ENCODE data around the gene LRRN3.

Gene LRRN3

GRCh38 chr7:111108000-111108399 lies 17.1 kb downstream of the LRRN3 start:
- no peak for DNase-seq

DNA sequence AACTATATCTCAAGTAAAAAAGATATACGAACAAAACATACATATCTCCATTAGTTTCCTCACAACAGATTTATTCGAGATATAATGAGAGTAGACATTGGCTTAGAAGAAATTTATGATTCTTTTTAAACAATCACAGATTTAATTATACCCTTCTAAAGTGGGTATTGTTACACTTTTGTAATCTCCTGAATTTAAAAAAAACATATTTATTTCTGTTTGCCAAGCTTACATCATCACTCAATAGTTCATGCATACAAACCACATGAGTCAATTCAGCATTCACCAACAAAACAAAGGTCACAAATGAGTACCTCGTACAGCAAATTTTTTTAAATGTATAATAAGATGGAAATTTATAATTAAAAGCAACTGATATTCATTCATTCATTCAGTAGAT lies 17.6 kb downstream of the LRRN3 start:
- no peak for DNase-seq

- DNase-seq, result no peak
These were observed 21.5 kb downstream of the LRRN3 start for GRCh38 chr7:111112439-111112838.

- DNase-seq, result no peak
These were observed 22.5 kb downstream of the LRRN3 start for GRCh38 chr7:111113263-111114017.

DNA sequence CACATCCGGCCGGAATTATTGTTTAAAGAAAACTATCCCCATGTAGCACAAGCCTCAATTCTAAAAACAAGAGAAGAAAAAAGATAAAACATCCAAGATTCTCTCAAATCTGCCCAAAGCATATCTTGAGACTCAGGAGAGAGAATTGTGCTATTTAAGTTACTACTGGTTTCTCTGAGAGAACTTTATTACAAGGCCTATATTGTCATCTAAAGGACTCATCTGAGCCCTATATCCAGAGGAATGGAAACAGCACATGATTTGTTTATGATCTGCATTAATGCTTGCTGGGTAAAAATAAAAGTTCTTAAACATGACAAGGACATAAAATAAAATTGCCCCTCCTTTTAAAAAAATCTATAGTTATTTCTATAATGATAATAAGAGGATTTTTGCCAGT lies 25.0 kb downstream of the LRRN3 start:
- no peak for DNase-seq

DNA sequence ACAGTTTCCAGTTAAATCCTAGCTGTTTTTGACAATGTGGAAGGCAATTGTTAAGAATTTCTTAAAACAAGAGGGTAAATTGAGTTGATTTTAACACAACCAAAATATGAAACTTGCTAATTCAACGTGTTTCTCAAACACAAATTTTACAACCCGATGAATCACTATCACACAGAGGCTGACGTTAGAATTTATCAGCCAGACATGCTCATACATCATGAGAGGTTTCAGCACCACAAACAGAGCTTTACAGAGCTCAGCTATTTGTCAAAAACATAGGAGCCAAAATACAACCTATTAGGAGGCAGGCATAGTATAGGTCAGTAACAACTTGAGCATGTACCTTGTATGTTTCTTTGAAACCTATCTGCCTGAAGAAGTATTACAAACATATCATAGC lies 36.1 kb downstream of the LRRN3 start:
- DNase-seq, result no peak

DNA sequence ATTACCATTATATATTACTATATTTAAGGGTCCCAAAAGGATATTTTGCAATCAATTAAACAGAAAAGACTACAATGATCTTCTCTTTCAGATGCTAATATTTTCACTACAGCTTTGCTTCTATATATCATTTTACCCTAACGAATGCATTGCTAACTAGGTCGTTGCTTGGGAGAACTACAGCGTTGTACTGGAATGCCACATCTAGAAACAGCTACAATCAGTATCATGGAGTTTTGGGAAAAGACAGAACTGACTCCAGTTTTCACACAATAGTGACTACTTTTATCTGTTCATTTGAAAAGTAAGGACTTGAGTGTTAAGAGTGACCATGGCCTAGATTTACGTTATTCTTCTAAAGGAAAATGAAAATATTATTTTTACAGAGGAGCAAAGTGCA lies 38.5 kb downstream of the LRRN3 start:
- DNase-seq, result no peak

- DNase-seq, result no peak
These were observed 41.9 kb downstream of the LRRN3 start for GRCh38 chr7:111132833-111133232.

GRCh38 chr7:111137296-111138192 lies 46.6 kb downstream of the LRRN3 start:
- peak; percentile 34 for DNase-seq

GRCh38 chr7:111138193-111138569 lies 47.3 kb downstream of the LRRN3 start:
- peak; percentile 60 for DNase-seq

DNA sequence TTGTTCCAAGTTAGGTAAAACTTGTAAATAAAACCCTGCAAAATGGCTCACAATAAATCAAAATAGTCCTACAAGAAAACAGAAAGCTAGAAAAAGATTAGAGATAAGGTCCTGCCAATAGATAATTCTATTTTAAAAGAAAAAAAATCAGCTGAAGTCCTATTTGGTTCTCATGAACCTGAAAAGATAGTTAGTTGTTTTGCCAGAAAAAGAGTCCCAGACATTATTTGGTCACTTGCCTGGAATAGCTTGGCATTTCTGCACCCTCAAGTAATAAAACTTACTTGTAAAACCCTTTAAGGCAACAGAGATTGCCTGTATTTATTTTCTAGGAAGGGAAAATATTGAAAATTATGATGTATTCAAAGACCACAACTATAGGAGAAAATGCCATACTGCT lies 47.7 kb downstream of the LRRN3 start:
- DNase-seq, result no peak

GRCh38 chr7:111140091-111140865 lies 49.4 kb downstream of the LRRN3 start:
- no peak for DNase-seq

DNA sequence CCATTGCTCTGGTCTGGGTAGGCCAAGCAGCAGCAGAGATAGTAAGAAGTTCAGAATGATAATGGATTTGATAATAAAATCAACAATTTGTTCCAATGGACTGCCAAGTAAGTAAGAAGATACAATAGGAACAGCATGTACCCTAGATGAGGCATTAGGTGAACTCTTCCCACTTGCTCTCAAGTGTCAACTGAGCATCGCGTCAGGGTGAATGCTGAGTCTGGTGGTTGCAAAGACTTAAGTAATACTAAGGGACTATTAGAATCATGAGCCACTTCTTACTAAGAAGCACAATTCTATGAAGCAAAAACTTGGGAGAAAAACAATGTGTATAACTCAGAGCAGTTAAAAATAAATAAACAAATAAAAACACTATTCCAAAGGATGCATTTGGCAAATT lies 54.5 kb downstream of the LRRN3 start:
- no peak for DNase-seq

DNA sequence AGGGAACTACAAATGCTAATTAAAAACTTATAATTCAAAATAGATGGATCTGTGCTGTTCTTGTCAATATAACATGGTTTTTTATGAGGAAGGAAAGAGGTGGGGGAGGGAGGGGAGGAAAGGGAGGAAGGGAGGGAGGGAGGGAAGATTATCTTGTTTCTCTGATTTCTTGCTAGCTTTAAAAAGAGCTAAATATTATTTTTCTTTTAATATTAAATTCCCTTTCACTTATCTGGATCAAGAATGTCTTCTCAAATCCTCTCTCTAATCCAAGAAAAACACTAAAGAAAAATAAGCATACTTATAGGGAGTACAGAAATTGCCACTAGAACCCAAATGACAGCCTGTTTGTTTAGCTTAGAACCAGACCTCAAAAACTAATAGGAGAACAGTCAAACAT lies 55.2 kb downstream of the LRRN3 start:
- DNase-seq, result no peak

DNA sequence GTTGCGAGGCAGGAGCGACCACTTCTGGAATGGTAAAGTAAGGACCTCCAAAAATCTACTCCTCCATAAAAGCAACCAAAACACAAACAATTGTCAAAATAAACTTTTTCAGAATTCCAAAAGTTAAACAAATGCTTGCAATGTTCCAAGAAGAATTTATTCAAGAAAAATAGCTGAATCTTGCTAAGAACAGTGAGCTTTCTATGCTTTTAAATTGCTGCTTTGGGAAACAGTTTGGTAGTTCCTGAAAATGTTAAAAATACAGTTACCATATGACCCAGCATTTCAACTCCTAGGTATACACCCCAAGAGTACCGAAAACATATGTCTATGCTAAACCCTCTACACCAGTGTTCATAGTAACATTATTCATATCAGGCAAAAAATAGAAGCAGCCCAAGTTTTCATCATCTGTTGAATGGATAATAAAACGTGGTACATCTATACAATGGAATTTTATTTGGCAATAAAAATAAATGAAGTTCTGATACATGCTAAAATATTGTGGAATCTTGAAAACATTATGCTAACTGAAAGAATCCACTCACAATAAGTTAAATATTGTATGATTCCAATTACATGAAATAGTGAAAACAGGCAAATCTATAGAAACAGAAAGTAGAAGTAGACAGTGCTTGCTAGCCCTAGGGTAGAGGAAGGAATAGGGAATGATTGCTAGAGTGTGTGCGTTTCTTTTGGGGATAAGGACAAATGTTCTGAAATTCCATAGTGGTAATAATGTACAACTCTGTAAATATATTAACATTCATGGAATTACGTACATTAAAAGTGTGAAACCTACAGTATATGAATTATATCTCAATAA lies 57.0 kb downstream of the LRRN3 start:
- DNase-seq, result no peak

GRCh38 chr7:111150709-111151108 lies 59.8 kb downstream of the LRRN3 start:
- no peak for DNase-seq

- no peak for DNase-seq
These were observed 68.5 kb downstream of the LRRN3 start for GRCh38 chr7:111159426-111159825.

DNA sequence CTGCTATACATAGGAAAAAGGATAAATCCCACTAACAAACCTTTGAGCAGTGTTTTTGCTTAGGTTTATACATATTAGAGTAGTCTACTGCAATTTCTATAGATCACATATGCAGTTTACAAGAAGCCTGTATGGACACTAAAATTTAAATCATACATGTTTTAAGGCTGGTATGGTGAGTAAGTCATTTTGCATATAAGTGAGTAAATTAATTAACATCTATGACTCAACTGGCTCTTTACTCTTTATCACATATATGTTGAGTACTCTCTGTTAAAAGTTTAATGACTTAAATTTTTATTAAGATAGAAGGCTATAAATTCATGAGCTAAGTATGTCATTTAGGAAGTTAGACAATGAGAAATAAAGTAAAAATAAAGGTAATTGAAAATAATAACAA lies 69.4 kb downstream of the LRRN3 start:
- no peak for DNase-seq

DNA sequence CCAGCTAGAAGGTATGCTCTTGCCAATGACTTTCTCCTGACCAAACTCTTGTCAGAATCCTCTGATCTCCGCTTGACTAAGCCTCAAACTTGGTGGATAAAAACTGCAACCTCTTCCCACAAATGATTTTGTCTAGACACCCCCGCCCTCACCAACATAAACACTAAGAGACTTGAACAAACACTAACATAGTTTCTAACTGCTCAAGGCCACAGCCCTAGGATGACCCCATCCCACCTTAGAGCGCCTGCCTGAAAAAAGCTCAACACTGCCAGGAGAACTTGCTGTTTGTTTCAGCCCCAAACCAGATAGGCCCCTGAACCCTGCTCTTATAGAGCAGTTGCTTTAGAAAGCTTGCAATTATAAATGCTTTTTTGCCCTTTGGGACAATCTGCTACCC lies 71.8 kb downstream of the LRRN3 start:
- DNase-seq, result no peak

GRCh38 chr7:111164442-111164841 lies 73.5 kb downstream of the LRRN3 start:
- no peak for DNase-seq

DNA sequence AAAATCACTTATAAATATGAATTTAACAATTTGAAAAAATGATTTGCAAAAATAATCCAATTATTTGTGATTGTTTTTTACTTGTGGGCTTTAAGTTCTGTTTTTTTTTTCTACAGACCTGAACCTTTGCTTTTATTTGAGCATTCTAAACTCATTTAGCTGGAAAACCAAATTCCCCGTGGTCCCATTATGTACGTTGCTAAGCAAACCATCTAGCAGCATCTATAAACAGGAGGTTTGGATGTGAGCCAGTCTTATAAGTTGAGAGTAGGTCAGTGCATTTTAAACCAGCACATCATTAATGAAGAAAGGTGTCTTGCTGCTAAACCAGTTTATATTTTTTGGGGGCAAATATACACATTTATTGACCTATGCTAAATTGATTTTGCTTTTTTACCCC lies 77.3 kb downstream of the LRRN3 start:
- DNase-seq, result no peak

DNA sequence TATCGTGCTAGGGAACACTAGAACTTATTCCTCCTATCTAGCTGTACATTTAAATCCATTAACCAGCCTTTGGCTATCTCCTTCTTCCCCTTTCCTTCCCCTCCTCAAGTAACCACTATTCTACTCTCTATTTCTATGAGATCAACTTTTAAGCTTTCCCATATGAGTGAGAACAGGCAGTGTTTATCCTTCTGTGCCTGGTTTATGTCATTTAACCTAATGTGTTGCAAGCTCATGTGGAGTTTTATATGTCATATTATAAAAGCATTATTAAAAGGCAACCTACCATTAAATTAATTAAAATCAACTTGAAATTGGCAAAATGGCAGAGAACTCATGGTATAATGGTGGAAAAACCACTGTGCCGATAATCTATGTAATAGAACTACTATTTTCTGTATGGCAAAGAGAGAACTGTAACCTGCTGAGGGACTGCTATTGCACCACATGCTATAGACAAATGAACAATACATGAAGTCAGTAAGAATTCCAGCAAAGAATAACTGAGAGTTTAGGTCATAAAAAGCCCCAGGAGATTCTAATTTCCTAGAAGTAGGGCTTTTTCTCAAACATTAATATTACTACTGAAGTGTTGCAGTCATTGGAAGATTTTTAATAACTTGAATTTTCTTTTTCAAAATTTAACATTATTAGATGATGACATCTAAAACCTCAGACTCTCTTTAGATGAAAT lies 81.8 kb downstream of the LRRN3 start:
- DNase-seq, result no peak

Measured in activated naive CD4-positive, alpha-beta T cell treated with anti-CD3 and anti-CD28 coated beads, Interleukin-2, amount 50 U/mL, for 16 hours (primary cell).